Measurements from ENCODE around the gene DSCAML1. TPM values are rescaled to one million over a fixed set of nuclear protein-coding genes. Genes with fewer than 3 reads are reported as not detected.
A peak's percentile ranks its signal among the peaks of the same experiment; 100 is the strongest.

The DSCAML1 gene
- total and polyA plus RNA-seq, 2 of the 8 experiments (the other 6 are each of a cell fraction or from before 2014, with no cell fraction given): 0.19 to 0.24 TPM

DNA sequence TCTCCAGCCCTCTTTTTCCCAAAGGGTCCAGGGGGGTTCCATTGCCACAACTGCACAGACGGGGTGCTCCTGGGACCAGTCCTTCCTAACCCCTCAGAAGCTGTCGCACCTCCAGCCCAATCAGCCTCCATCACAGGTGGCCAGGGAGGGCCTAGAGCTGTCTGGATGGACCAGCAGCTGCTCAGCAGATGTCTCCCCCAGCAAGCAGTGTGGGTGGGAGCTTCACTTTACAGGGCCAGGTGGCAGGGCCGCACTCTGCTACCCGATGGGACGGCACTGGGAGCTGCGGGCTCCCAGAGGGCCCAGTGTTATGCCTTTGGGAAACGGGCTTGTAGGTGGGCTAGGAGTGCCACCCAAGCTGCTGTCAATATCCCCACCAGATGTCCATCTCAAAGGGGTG, 120.5 kb downstream of the DSCAML1 start:
- Histone ChIP-seq H4K8ac (ENCODE audit: extremely low read depth, insufficient read depth, low read length) (no peak overlapping the region), H3K23me2 (ENCODE audit: low read depth, low read length) (no peaks in the 10 kb centered on the region), H3K4me1 (replicated peaks in 1 of 4; ENCODE audit: control insufficient read depth in 3 of 4, insufficient read depth in 4 of 4, low read length in 3 of 4) (peaks cover 2 to 26% (median 17%) of the 10 kb centered on the region in 4 experiments), H3K79me1 (ENCODE audit: low read depth, low read length) (no peaks in the 10 kb centered on the region), H3K4me2 (ENCODE audit: insufficient read depth in 1 of 2, low read depth in 2 of 2, low read length in 2 of 2) (no peak overlapping the region), H3K27me3 (replicated peaks in 1 of 4; ENCODE audit: control insufficient read depth in 3 of 4, extremely low read depth in 1 of 4, insufficient read depth in 3 of 4, low read length in 3 of 4) (no peaks in the 10 kb centered on the region; a peak in 3 of 7 replicates), H3K23ac (ENCODE audit: insufficient read length) (no peak overlapping the region), H4K20me1 (replicated peaks in 1 of 2; ENCODE audit: control insufficient read depth in 1 of 2, insufficient read depth in 2 of 2, low read length in 2 of 2) (no peaks in the 10 kb centered on the region), H3K36me3 (ENCODE audit: control insufficient read depth in 2 of 4, insufficient read depth in 4 of 4, low read length in 3 of 4) (no peaks in the 10 kb centered on the region), H3K9ac (replicated peaks in 1 of 4; ENCODE audit: extremely low read depth in 1 of 4, low read depth in 3 of 4, low read length in 3 of 4) (no peak overlapping the region), H3K79me2 (ENCODE audit: control insufficient read depth in 1 of 2, insufficient read depth in 2 of 2, low read length in 2 of 2) (no peaks in the 10 kb centered on the region), H3K18ac (ENCODE audit: extremely low read depth, low read length) (no peak overlapping the region), H3K9me3 (ENCODE audit: insufficient read depth in 2 of 2, low read depth in 1 of 2, low read length in 1 of 2) (no peaks in the 10 kb centered on the region), H2BK15ac (ENCODE audit: low read length) (0 out of 2 replicates have a peak overlapping the region, but pooled peaks have one; percentile 67), H3K4me3 (ENCODE audit: extremely low read depth in 1 of 4, insufficient read depth in 2 of 4, low read depth in 3 of 4, low read length in 4 of 4) (no peak overlapping the region), H3K27ac (ENCODE audit: low read depth, low read length) (no peak overlapping the region), H4K5ac (ENCODE audit: insufficient read length, low read depth, low read length) (no peak overlapping the region), H2BK5ac (ENCODE audit: low read depth, low read length) (no peak overlapping the region), H2BK120ac (replicated peaks; ENCODE audit: low read depth, low read length) (no peak overlapping the region), H2BK12ac (ENCODE audit: low read depth, low read length) (no peak overlapping the region), H3K14ac (ENCODE audit: insufficient read length) (no peak overlapping the region), H2AK5ac (ENCODE audit: low read depth, low read length) (no peak overlapping the region), H3K4ac (replicated peaks; ENCODE audit: insufficient read length, low read depth, low read length) (no peak overlapping the region), H4K91ac (replicated peaks; ENCODE audit: insufficient read length, low read length) (no peak overlapping the region), H2AFZ (ENCODE audit: low read length) (no peak overlapping the region), H2BK20ac (ENCODE audit: low read length) (no peak overlapping the region), H3K56ac (replicated peaks; ENCODE audit: insufficient read length, low read depth, low read length) (no peak overlapping the region)
- WGBS, 2 experiments (ENCODE audit: extremely low coverage in 1 of 2, insufficient coverage in 1 of 2, insufficient read length in 1 of 2, insufficient replicate concordance in 2 of 2, low coverage in 1 of 2, low lambda C conversion rate in 2 of 2, missing lambda C conversion rate in 1 of 2): 90% methylated on average over 7 of the region's 7 CpGs; no CpG with 5 or more reads in 1 of the 2 experiments
- FAIRE-seq (no peak), DNase-seq (ENCODE audit: low read depth in 1 of 2, low spot score in 2 of 2) (no peak)
- ChIA-PET POLR2A (ENCODE audit: partially characterized antibody) (no interaction called here), CTCF (ENCODE audit: partially characterized antibody) (interaction anchor here (0.6 to 1.4 kb wide), 2 partner anchors 58 to 184 kb away, joined by 3 to 4 read pairs; no protein-coding TSS in a partner anchor)
- TF ChIP-seq POLR2AphosphoS5 (IDR thresholded peaks at IDR 0.05; ENCODE audit: low read depth, low read length): no peak
- TF ChIP-seq RFX5 (IDR thresholded peaks at IDR 0.05; ENCODE audit: borderline replicate concordance, low read depth, low read length): no peak
- TF ChIP-seq, protein P1, sequence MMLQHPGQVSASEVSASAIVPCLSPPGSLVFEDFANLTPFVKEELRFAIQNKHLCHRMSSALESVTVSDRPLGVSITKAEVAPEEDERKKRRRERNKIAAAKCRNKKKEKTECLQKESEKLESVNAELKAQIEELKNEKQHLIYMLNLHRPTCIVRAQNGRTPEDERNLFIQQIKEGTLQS (IDR thresholded peaks at IDR 0.05; ENCODE audit: insufficient read depth, low read depth, low read length): no peak
- no peak for TF ChIP-seq JUND (IDR thresholded peaks at IDR 0.05; ENCODE audit: low read length)
- TF ChIP-seq CREB1 (IDR thresholded peaks at IDR 0.05): no peak
- TF ChIP-seq RNF2 (IDR thresholded peaks at IDR 0.05; ENCODE audit: borderline replicate concordance, low read depth, low read length, missing control alignments, poor library complexity, severe bottlenecking): no peak
- TF ChIP-seq NANOG (IDR thresholded peaks at IDR 0.05; ENCODE audit: insufficient read depth, low read depth, low read length, poor library complexity, severe bottlenecking): no peak
- TF ChIP-seq EZH2 (IDR thresholded peaks at IDR 0.05; ENCODE audit: low read depth, low read length, severe bottlenecking): no peak
- no peak for TF ChIP-seq SUZ12 (IDR thresholded peaks at IDR 0.05; ENCODE audit: low read length)

All from H1 (cell line).